BJ (cell line): ENCODE measurements around the gene SMPDL3B. TPM values are rescaled to one million over a fixed set of nuclear protein-coding genes. Genes with fewer than 3 reads are reported as not detected.

Experiments
- CTCF ChIA-PET: fragments of 350-600 bp; formaldehyde crosslinking; extraction: SDS; loops from one replicate; lab custom pipeline; 2021; ENCODE audit warnings: antibody characterized with exemption, inconsistent platforms; lab: Yijun Ruan, JAX
- POLR2A ChIA-PET: fragments of 300-600 bp; sonication (Branson Sonifier 250); formaldehyde crosslinking; extraction: SDS; loops from one replicate; lab custom pipeline; 2021; ENCODE audit warnings: antibody characterized with exemption; lab: Charles Lee
- DNase-seq: peaks from one replicate; pipeline ENCODE4 v3.0.0-alpha.2; 2011; ENCODE audit warnings: low read depth
- H3K27me3 ChIP-seq: 2 replicates; pipeline ENCODE4 v1.6.0; 2011; ENCODE audit warnings: low read length; ENCODE audit not compliant: control insufficient read depth, insufficient read depth
- H3K36me3 ChIP-seq: 2 replicates; pipeline ENCODE4 v1.5.1; 2011; ENCODE audit warnings: low read length; ENCODE audit not compliant: control insufficient read depth, insufficient read depth
- H3K4me3 ChIP-seq: 2 replicates; pipeline ENCODE4 v1.5.1; 2011; ENCODE audit warnings: low read depth, mild to moderate bottlenecking, control low read depth, low read length
- CTCF ChIP-seq: IDR thresholded peaks from 2 replicates; pipeline ENCODE4 v1.5.1; 2011; ENCODE audit warnings: low read depth, mild to moderate bottlenecking, control low read depth, inconsistent platforms, low read length, moderate library complexity; ENCODE audit not compliant: insufficient read depth
- polyA plus RNA-seq: library from polyadenylated mRNA; depleted of rRNA; stranded (reverse); fragments of >200 nt; gene quantifications from 2 replicates; pipeline ENCODE4 v1.2.3, GENCODE V29; 2011

Gene SMPDL3B
- polyA plus RNA-seq, 1 experiment: 0.34 TPM

- CTCF ChIA-PET: interaction anchor here (1.4 to 2.1 kb wide), 3 partner anchors 8 to 29 kb away, joined by 3 to 10 read pairs (median 4); partner anchors contain the start of gene XKR8
- no peaks in the 10 kb centered on the region for H3K36me3 ChIP-seq
These were observed 16.6 kb downstream of the SMPDL3B start for GRCh38 chr1:27951396-27951795.

GRCh38 chr1:27952147-27952546 is 17.3 kb downstream of the SMPDL3B start:
- Histone ChIP-seq H3K27me3 (peaks cover 5% of the 10 kb centered on the region; the same call in 1 of the 2 replicates), H3K4me3 (no peak overlapping the region), H3K36me3 (no peaks in the 10 kb centered on the region)
- ChIA-PET POLR2A (no interaction called here), CTCF (interaction anchor here (2.1 kb wide), 1 partner anchor 12 kb away, joined by 10 read pairs; no protein-coding TSS in a partner anchor)
- no peak for DNase-seq
- TF ChIP-seq CTCF: no peak

More at GRCh38 chr1:27951396-27951795, 16.6 kb downstream of the SMPDL3B start:
- Histone ChIP-seq H3K4me3 (no peak overlapping the region), H3K27me3 (peaks cover 5% of the 10 kb centered on the region; the same call in 1 of the 2 replicates)
- TF ChIP-seq CTCF: no peak
- no peak for DNase-seq
- POLR2A ChIA-PET: no interaction called here

GRCh38 chr1:27954186-27954585 is 19.4 kb downstream of the SMPDL3B start:
- no peak for TF ChIP-seq CTCF
- Histone ChIP-seq H3K36me3 (no peaks in the 10 kb centered on the region), H3K27me3 (peaks cover 5% of the 10 kb centered on the region; the same call in 1 of the 2 replicates), H3K4me3 (no peak overlapping the region)
- CTCF ChIA-PET: no interaction called here
- POLR2A ChIA-PET: no interaction called here
- DNase-seq: no peak

GRCh38 chr1:27955076-27955475 is 20.3 kb downstream of the SMPDL3B start:
- POLR2A ChIA-PET: no interaction called here
- TF ChIP-seq CTCF: no peak
- CTCF ChIA-PET: interaction anchor here (0.9 kb wide), 1 partner anchor 9 kb away, joined by 4 read pairs; no protein-coding TSS in a partner anchor
- DNase-seq: no peak
- no peak overlapping the region for H3K4me3 ChIP-seq
- peaks cover 5% of the 10 kb centered on the region; the same call in 1 of the 2 replicates for H3K27me3 ChIP-seq
- no peaks in the 10 kb centered on the region for H3K36me3 ChIP-seq

- ChIA-PET CTCF (interaction anchor here (0.7 to 2.1 kb wide), 3 partner anchors 11 to 19 kb away, joined by 3 to 6 read pairs (median 3); no protein-coding TSS in a partner anchor), POLR2A (no interaction called here)
- H3K27me3 ChIP-seq: peaks cover 5% of the 10 kb centered on the region; the same call in 1 of the 2 replicates
- H3K4me3 ChIP-seq: no peak overlapping the region
- no peak for TF ChIP-seq CTCF
- DNase-seq: no peak
- H3K36me3 ChIP-seq: no peaks in the 10 kb centered on the region
These were observed 22.0 kb downstream of the SMPDL3B start for GRCh38 chr1:27956761-27957160.
